Activated CD8-positive, alpha-beta memory T cell treated with anti-CD3 and anti-CD28 coated beads, Interleukin-2, amount 50 U/mL, for 4 hours (primary cell): Measurements from ENCODE around the gene HEATR1.

Experiments
- DNase-seq: peaks from one replicate; pipeline ENCODE4 v3.0.0-alpha.2; 2020

The HEATR1 gene

GRCh38 chr1:236540813-236541465, 63.4 kb downstream of the HEATR1 start:
- DNase-seq: no peak

GRCh38 chr1:236536540-236536939, 67.8 kb downstream of the HEATR1 start:
- DNase-seq: no peak

- DNase-seq: no peak
Measured at GRCh38 chr1:236535662-236536161, 68.6 kb downstream of the HEATR1 start.

GRCh38 chr1:236535190-236535589, 69.1 kb downstream of the HEATR1 start:
- no peak for DNase-seq

- DNase-seq: peak; percentile 23
Measured at GRCh38 chr1:236534151-236534651, 70.1 kb downstream of the HEATR1 start.

GRCh38 chr1:236532850-236533249, 71.5 kb downstream of the HEATR1 start:
- DNase-seq: no peak

- no peak for DNase-seq
Measured at GRCh38 chr1:236530959-236531358, 73.4 kb downstream of the HEATR1 start.

GRCh38 chr1:236530286-236530685, 74.0 kb downstream of the HEATR1 start:
- no peak for DNase-seq

- no peak for DNase-seq
Measured at GRCh38 chr1:236526079-236526478, 78.2 kb downstream of the HEATR1 start.

- no peak for DNase-seq
Measured at GRCh38 chr1:236524895-236525184, 79.5 kb downstream of the HEATR1 start.

GRCh38 chr1:236524142-236524894, 80.0 kb downstream of the HEATR1 start:
- DNase-seq: peak; percentile 41

GRCh38 chr1:236523704-236524141, 80.6 kb downstream of the HEATR1 start, which contains the start of gene LGALS8:
LGALS8 (plus strand) TSS chr1:236523982; CDS start chr1:236526071, 2,089 bp downstream.
- peak; percentile 88 for DNase-seq

- no peak for DNase-seq
Measured at GRCh38 chr1:236522937-236523703, 81.2 kb downstream of the HEATR1 start.

GRCh38 chr1:236520445-236521005, 83.8 kb downstream of the HEATR1 start:
- no peak for DNase-seq

GRCh38 chr1:236518322-236518721, 86.0 kb downstream of the HEATR1 start:
- no peak for DNase-seq

GRCh38 chr1:236516929-236517704, 87.2 kb downstream of the HEATR1 start:
- no peak for DNase-seq

- DNase-seq: no peak
Measured at GRCh38 chr1:236515443-236515958, 88.8 kb downstream of the HEATR1 start.

- DNase-seq: no peak
Measured at GRCh38 chr1:236514703-236515442, 89.4 kb downstream of the HEATR1 start.

- no peak for DNase-seq
Measured at GRCh38 chr1:236511735-236512418, 92.4 kb downstream of the HEATR1 start.

- no peak for DNase-seq
Measured at GRCh38 chr1:236509647-236510401, 94.5 kb downstream of the HEATR1 start.
